OCI-LY1 (cell line): ENCODE results near the gene RSRC2.

ENCODE experiments used
- CTCF ChIP-seq: fragments of 200-600 bp; sonication (generic), shearing (Covaris generic); IDR thresholded peaks from 2 replicates; pipeline ENCODE4 v1.5.1; 2017; ENCODE audit warnings: mild to moderate bottlenecking, antibody characterized with exemption, low read length, moderate library complexity, mixed read lengths
- EZH2 ChIP-seq: fragments of 200-600 bp; sonication (generic), shearing (Covaris generic); IDR thresholded peaks from 2 replicates; pipeline ENCODE4 v1.8.0; 2017; ENCODE audit warnings: borderline replicate concordance, mixed run types, mild to moderate bottlenecking, antibody characterized with exemption, low read length, moderate library complexity, mixed read lengths

GRCh38 chr12:122518908-122519307 lies 7.8 kb downstream of the RSRC2 start:
- TF ChIP-seq CTCF (no peak), EZH2 (no peak)
